ENCODE results near the gene PRPSAP1.

Gene PRPSAP1

GRCh38 chr17:76353599-76354316, at the start of gene PRPSAP1:
Gene PRPSAP1 (minus strand): TSS chr17:76353916. CDS start chr17:76353703, 213 bp downstream.
- peak; percentile 67 for FAIRE-seq

GRCh38 chr17:76402711-76403110, 49.0 kb upstream of the PRPSAP1 start:
- no peak for FAIRE-seq

- no peak for FAIRE-seq
Measured at GRCh38 chr17:76399175-76400172, 45.8 kb upstream of the PRPSAP1 start.

- no peak for FAIRE-seq
Measured at GRCh38 chr17:76398523-76399174, 44.9 kb upstream of the PRPSAP1 start.

- peak; percentile 87 for FAIRE-seq
Measured at GRCh38 chr17:76397687-76398522, 44.2 kb upstream of the PRPSAP1 start.

- FAIRE-seq, result no peak
Measured at GRCh38 chr17:76397184-76397583, 43.5 kb upstream of the PRPSAP1 start.

GRCh38 chr17:76395980-76396379, 42.3 kb upstream of the PRPSAP1 start:
- no peak for FAIRE-seq

- FAIRE-seq, result no peak
Measured at GRCh38 chr17:76394166-76394565, 40.5 kb upstream of the PRPSAP1 start.

- no peak for FAIRE-seq
Measured at GRCh38 chr17:76391200-76391715, 37.5 kb upstream of the PRPSAP1 start.

GRCh38 chr17:76390003-76390421, 36.3 kb upstream of the PRPSAP1 start:
- FAIRE-seq, result no peak

- FAIRE-seq, result no peak
Measured at GRCh38 chr17:76388966-76389888, 35.5 kb upstream of the PRPSAP1 start.

- FAIRE-seq, result no peak
Measured at GRCh38 chr17:76386966-76387765, 33.5 kb upstream of the PRPSAP1 start.

GRCh38 chr17:76385892-76386786, 32.4 kb upstream of the PRPSAP1 start:
- no peak for FAIRE-seq

GRCh38 chr17:76384987-76385891, 31.5 kb upstream of the PRPSAP1 start:
- no peak for FAIRE-seq

- no peak for FAIRE-seq
Measured at GRCh38 chr17:76384222-76384986, 30.7 kb upstream of the PRPSAP1 start, which contains the start of gene SPHK1. Gene SPHK1 (plus strand): TSS chr17:76384609. CDS start chr17:76385645, 1,036 bp downstream.

- FAIRE-seq, result no peak
Measured at GRCh38 chr17:76383546-76384221, 30.0 kb upstream of the PRPSAP1 start.

All from G401.6 (cell line).